ENCODE results near the gene GSN. TPM values are rescaled to one million over a fixed set of nuclear protein-coding genes. Genes with fewer than 3 reads are reported as not detected.

Gene GSN
- total and polyA plus RNA-seq, 7 donors: 140 to 490 (median 210) TPM

DNA sequence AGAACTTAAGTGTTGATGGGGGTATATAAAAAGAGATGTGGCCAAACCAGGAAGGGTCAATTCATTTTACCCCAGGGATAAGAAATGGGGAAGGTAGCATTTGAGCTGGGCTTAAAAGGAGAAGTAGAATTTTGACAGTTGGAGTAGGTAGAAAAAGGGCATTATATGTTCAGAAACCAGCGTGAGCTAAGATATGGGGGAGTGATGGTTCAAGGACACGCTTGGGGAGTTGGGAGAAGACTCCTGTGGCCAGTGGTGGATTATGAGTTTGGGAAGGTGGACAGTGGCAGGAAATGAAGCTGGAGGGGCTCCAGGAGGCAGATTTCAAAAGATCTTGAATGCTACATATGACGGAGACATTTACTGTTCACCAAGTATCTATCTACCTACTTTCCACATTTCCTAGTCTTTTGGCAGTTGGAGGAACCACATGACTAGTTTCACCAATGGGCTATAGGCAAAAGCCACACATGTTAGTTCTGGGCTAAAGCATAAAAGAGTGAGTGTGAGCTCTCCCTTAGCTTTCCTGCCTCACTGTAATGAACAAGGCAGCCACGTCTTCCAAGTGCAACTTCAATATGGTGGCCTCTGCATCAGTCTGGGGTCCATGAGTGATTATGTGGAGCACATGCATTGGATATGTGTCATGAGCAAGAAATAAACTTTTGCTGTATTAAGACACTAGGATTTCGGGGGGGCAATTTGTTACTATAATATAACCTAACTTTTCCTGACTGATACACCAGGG is 15.7 kb upstream of the GSN start:
- no peaks in the 10 kb centered on the region for H3K9me3 ChIP-seq
- no peak for ATAC-seq
- DNase-seq: no peak
- no peaks in the 10 kb centered on the region for H3K27me3 ChIP-seq (ENCODE audit: insufficient read depth in 3 of 3, low read length in 2 of 3)
- 95 to 98% (median 95%) methylated on average over 5 of the region's 5 CpGs for WGBS, 3 donors
- peaks cover under 1% of the 10 kb centered on the region for H3K4me1 ChIP-seq
- H3K4me3 ChIP-seq: no peak overlapping the region
- TF ChIP-seq, protein P1, sequence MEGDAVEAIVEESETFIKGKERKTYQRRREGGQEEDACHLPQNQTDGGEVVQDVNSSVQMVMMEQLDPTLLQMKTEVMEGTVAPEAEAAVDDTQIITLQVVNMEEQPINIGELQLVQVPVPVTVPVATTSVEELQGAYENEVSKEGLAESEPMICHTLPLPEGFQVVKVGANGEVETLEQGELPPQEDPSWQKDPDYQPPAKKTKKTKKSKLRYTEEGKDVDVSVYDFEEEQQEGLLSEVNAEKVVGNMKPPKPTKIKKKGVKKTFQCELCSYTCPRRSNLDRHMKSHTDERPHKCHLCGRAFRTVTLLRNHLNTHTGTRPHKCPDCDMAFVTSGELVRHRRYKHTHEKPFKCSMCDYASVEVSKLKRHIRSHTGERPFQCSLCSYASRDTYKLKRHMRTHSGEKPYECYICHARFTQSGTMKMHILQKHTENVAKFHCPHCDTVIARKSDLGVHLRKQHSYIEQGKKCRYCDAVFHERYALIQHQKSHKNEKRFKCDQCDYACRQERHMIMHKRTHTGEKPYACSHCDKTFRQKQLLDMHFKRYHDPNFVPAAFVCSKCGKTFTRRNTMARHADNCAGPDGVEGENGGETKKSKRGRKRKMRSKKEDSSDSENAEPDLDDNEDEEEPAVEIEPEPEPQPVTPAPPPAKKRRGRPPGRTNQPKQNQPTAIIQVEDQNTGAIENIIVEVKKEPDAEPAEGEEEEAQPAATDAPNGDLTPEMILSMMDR (IDR thresholded peaks at IDR 0.05): no peak
- intact Hi-C loops (cut with DNase I): loop anchor here in 1 of 2 donors (5.0 kb wide), 1 partner anchor 60 kb away; no protein-coding TSS in a partner anchor
- no peak overlapping the region for H3K27ac ChIP-seq
- no peaks in the 10 kb centered on the region for H3K36me3 ChIP-seq (ENCODE audit: insufficient read depth in 1 of 2, low read depth in 1 of 2)

DNA sequence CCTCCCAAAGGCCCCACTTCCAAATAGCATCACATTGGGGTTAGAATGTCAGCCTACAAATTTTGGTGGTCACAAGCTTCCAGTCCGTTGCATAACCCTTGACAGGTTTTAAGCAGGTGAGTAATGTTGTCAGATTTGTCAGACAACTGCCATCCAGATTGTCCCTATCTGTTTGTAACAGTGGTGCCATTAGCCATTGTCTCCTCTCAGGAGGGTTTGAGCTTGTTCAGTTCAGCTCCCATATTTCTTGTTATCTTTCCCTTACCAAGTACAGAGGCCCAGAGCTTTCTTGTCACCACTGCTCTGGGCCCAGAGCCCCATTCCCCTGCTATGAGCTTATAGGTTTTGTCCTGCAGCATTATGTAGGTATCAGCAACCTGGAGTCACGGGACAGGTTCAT is 14.8 kb upstream of the GSN start:
- no peaks in the 10 kb centered on the region for H3K27me3 ChIP-seq (ENCODE audit: insufficient read depth in 3 of 3, low read length in 2 of 3)
- no peaks in the 10 kb centered on the region for H3K36me3 ChIP-seq (ENCODE audit: insufficient read depth in 1 of 2, low read depth in 1 of 2)
- intact Hi-C loops (cut with DNase I): loop anchor here in 1 of 2 donors (5.0 kb wide), 1 partner anchor 59 kb away; no protein-coding TSS in a partner anchor
- WGBS, 3 donors: 85 to 93% (median 90%) methylated on average over 2 of the region's 2 CpGs
- H3K27ac ChIP-seq: no peak overlapping the region
- no peak overlapping the region for H3K4me3 ChIP-seq
- TF ChIP-seq, protein P1 (IDR thresholded peaks at IDR 0.05): no peak
- DNase-seq: no peak
- no peaks in the 10 kb centered on the region for H3K9me3 ChIP-seq
- peaks cover 7% of the 10 kb centered on the region for H3K4me1 ChIP-seq
- no peak for ATAC-seq

DNA sequence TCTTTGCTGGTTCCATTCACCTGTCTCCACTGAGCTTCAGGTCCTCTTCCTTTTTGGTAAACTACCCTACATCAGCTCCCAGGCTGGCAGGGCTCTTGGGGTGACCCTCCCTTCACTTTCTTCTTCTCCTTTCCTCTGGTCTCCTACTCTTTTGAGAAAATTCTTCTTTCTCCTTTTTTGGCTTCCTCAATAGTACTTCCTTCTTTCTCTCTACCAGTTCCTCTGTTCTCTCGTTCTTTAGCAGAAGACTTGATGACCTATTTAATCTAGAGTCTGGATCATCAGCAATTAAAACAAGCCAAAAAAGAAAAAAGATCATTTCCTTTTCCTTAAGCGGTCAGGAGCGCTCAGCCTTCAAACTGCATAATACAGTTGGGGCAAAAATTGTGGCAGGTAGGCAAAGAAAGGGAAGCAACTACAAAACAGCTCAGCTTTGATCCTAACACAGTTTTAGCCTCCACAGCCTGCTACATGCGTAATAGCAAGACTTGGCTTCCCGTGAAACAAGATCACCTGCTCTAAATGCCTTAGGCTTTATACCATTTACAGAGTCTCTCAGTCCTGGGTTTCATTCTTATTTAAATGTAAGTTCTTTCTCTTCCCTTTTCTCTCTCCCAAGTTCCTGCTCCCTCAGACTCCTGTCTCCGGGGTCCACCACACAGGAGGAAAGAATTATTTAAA is 14.0 kb upstream of the GSN start:
- intact Hi-C loops (cut with DNase I): loop anchor here in 1 of 2 donors (5.0 kb wide), 1 partner anchor 58 kb away; no protein-coding TSS in a partner anchor
- no peaks in the 10 kb centered on the region for H3K36me3 ChIP-seq (ENCODE audit: insufficient read depth in 1 of 2, low read depth in 1 of 2)
- TF ChIP-seq, protein P1 (IDR thresholded peaks at IDR 0.05): no peak
- DNase-seq (no peak), ATAC-seq (no peak)
- no peaks in the 10 kb centered on the region for H3K27me3 ChIP-seq (ENCODE audit: insufficient read depth in 3 of 3, low read length in 2 of 3)
- H3K4me3 ChIP-seq: no peak overlapping the region
- 52 to 58% (median 53%) methylated on average over 6 of the region's 6 CpGs for WGBS, 3 donors
- no peaks in the 10 kb centered on the region for H3K9me3 ChIP-seq
- no peak overlapping the region for H3K27ac ChIP-seq
- H3K4me1 ChIP-seq: peaks cover 15% of the 10 kb centered on the region

DNA sequence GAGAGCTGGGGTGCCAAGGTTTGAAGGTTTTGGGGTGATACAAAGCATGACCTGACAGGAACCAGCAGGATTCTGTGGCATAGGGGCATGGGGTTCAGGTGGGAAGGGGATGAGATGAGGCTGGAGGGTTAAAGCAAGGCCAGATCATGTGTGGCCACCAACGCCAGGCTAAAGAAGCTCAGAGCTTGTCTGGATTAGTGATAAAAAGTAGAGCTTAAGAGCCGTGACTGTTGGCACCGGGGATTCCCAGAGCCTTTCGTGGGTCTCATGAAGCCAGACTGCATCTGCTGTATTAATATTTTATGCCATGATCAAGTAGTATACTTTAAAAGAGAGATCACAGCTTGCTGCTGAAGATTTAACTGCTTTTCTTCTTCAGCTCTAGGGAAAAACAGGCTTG is 8.5 kb upstream of the GSN start:
- Histone ChIP-seq H3K9me3 (no peaks in the 10 kb centered on the region), H3K27me3 (ENCODE audit: insufficient read depth in 3 of 3, low read length in 2 of 3) (peaks cover 0 to 3% (median 0%) of the 10 kb centered on the region in 3 donors), H3K4me1 (peaks cover 15% of the 10 kb centered on the region), H3K36me3 (ENCODE audit: insufficient read depth in 1 of 2, low read depth in 1 of 2) (no peaks in the 10 kb centered on the region), H3K4me3 (no peak overlapping the region), H3K27ac (no peak overlapping the region)
- intact Hi-C loops (cut with DNase I): no loop called here
- WGBS, 3 donors: 55 to 85% (median 73%) methylated on average over 4 of the region's 4 CpGs
- DNase-seq (no peak), ATAC-seq (no peak)
- TF ChIP-seq, protein P1 (IDR thresholded peaks at IDR 0.05): no peak
